Esophagus (tissue), 2 donors: ENCODE measurements around the gene FXYD6. TPM values are rescaled to one million over a fixed set of nuclear protein-coding genes. Genes with fewer than 3 reads are reported as not detected.
"Not testable (repeated sequence)": the region's sequence is repeated elsewhere in the genome, so short reads cannot be mapped to it uniquely, and the experiment has no call there.

Source experiments
- H3K27ac ChIP-seq, 2 donors: one replicate each; pipeline ENCODE4 v1.5.1; 2013; ENCODE audit warnings: low read depth in 2 of 2, mild to moderate bottlenecking in 2 of 2, inconsistent platforms in 1 of 2, low read length in 1 of 2, moderate library complexity in 1 of 2
- H3K27me3 ChIP-seq, 2 donors: one replicate each; pipeline ENCODE4 v1.6.1; 2013; ENCODE audit warnings: low read length in 2 of 2, control low read depth in 1 of 2, mild to moderate bottlenecking in 1 of 2; ENCODE audit not compliant: insufficient read depth in 2 of 2, control insufficient read depth in 1 of 2
- H3K36me3 ChIP-seq, 2 donors: one replicate each; pipeline ENCODE4 v1.6.1; 2013; ENCODE audit warnings: low read length in 1 of 2; ENCODE audit not compliant: control insufficient read depth in 2 of 2, insufficient read depth in 2 of 2
- H3K4me1 ChIP-seq, 2 donors: one replicate each; pipeline ENCODE4 v1.6.1; 2013; ENCODE audit warnings: low read length in 1 of 2; ENCODE audit not compliant: control insufficient read depth in 2 of 2, insufficient read depth in 2 of 2
- H3K4me3 ChIP-seq, 2 donors: one replicate each; pipeline ENCODE4 v1.5.1; 2013; ENCODE audit warnings: low read length in 2 of 2, mild to moderate bottlenecking in 2 of 2, low read depth in 1 of 2, moderate library complexity in 1 of 2
- H3K9me3 ChIP-seq, 2 donors: one replicate each; pipeline ENCODE4 v1.6.1; 2013; ENCODE audit warnings: mild to moderate bottlenecking in 2 of 2, low read depth in 1 of 2, low read length in 1 of 2, moderate library complexity in 1 of 2; ENCODE audit not compliant: control insufficient read depth in 2 of 2, insufficient read depth in 1 of 2
- WGBS, 2 donors: extraction: QIAGEN DNeasy Blood & Tissue Kit; methylation state at CpG; one replicate each; pipeline ENCODE4 v1.1.7; 2013; 5-methylcytosine and 5-hydroxymethylcytosine counted together
- polyA plus RNA-seq, 2 donors: library from polyadenylated mRNA; stranded (reverse); fragments of 200-250 nt; gene quantifications; one replicate each; pipeline ENCODE4 v1.2.3, GENCODE V29; 2013
- donor health status: healthy with polysubstance abuse.
- donor health status: Bipolar disorder and iron deficiency.

FXYD6 gene
- polyA plus RNA-seq, 2 donors, result 3.4 to 7.0 TPM

- WGBS, 2 donors, result 95% methylated on average over 13 of the region's 13 CpGs
Observed at GRCh38 chr11:117865546-117865945, 10.9 kb downstream of the FXYD6 start.

GRCh38 chr11:117863383-117863782, 13.1 kb downstream of the FXYD6 start:
- H3K9me3 ChIP-seq, result no peaks in the 10 kb centered on the region
- H3K27me3 ChIP-seq, result no peaks in the 10 kb centered on the region
- WGBS, 2 donors, result 88% methylated on average over 1 of the region's 1 CpG
- H3K4me3 ChIP-seq, result no peak overlapping the region
- H3K36me3 ChIP-seq, result no peaks in the 10 kb centered on the region
- H3K4me1 ChIP-seq, result peaks cover 0 to 2% of the 10 kb centered on the region in 2 donors
- H3K27ac ChIP-seq, result no peak overlapping the region

More at GRCh38 chr11:117865546-117865945, 10.9 kb downstream of the FXYD6 start:
- H3K36me3 ChIP-seq, H3K4me1 ChIP-seq, H3K27ac ChIP-seq, H3K9me3 ChIP-seq, H3K27me3 ChIP-seq, H3K4me3 ChIP-seq: not testable (repeated sequence)

GRCh38 chr11:117862753-117863152, 13.7 kb downstream of the FXYD6 start:
- Histone ChIP-seq H3K4me1 (peaks cover 0 to 2% of the 10 kb centered on the region in 2 donors), H3K27me3 (no peaks in the 10 kb centered on the region), H3K27ac (no peak overlapping the region), H3K9me3 (no peaks in the 10 kb centered on the region), H3K4me3 (no peak overlapping the region), H3K36me3 (no peaks in the 10 kb centered on the region)
- 83 to 95% methylated on average over 1 of the region's 1 CpG for WGBS, 2 donors

- WGBS, 2 donors, result 66 to 74% methylated on average over 12 of the region's 12 CpGs
- H3K4me1 ChIP-seq, result peaks cover 0 to 2% of the 10 kb centered on the region in 2 donors
- no peaks in the 10 kb centered on the region for H3K9me3 ChIP-seq
- H3K36me3 ChIP-seq, result no peaks in the 10 kb centered on the region
- no peak overlapping the region for H3K4me3 ChIP-seq
- H3K27me3 ChIP-seq, result no peaks in the 10 kb centered on the region
- no peak overlapping the region for H3K27ac ChIP-seq
Observed at GRCh38 chr11:117862019-117862725, 14.3 kb downstream of the FXYD6 start.

GRCh38 chr11:117861151-117862018, 15.1 kb downstream of the FXYD6 start:
- Histone ChIP-seq H3K36me3 (no peaks in the 10 kb centered on the region), H3K4me1 (peaks cover 0 to 2% of the 10 kb centered on the region in 2 donors), H3K9me3 (no peaks in the 10 kb centered on the region), H3K4me3 (no peak overlapping the region), H3K27me3 (no peaks in the 10 kb centered on the region), H3K27ac (no peak overlapping the region)
- WGBS, 2 donors, result 50 to 53% methylated on average over 13 of the region's 13 CpGs

- H3K27me3 ChIP-seq, result no peaks in the 10 kb centered on the region
- 81 to 94% methylated on average over 6 of the region's 6 CpGs for WGBS, 2 donors
- H3K27ac ChIP-seq, result no peak overlapping the region
- H3K36me3 ChIP-seq, result no peaks in the 10 kb centered on the region
- H3K9me3 ChIP-seq, result no peaks in the 10 kb centered on the region
- H3K4me1 ChIP-seq, result peaks cover 0 to 2% of the 10 kb centered on the region in 2 donors
- H3K4me3 ChIP-seq, result no peak overlapping the region
Observed at GRCh38 chr11:117860139-117860538, 16.3 kb downstream of the FXYD6 start.

GRCh38 chr11:117859488-117860112, 16.9 kb downstream of the FXYD6 start:
- Histone ChIP-seq H3K4me3 (no peak overlapping the region), H3K27ac (no peak overlapping the region), H3K27me3 (no peaks in the 10 kb centered on the region), H3K9me3 (no peaks in the 10 kb centered on the region), H3K36me3 (no peaks in the 10 kb centered on the region), H3K4me1 (peaks cover 0 to 2% of the 10 kb centered on the region in 2 donors)
- WGBS, 2 donors, result 81 to 85% methylated on average over 9 of the region's 9 CpGs

GRCh38 chr11:117859061-117859460, 17.4 kb downstream of the FXYD6 start:
- no peaks in the 10 kb centered on the region for H3K27me3 ChIP-seq
- 86 to 91% methylated on average over 10 of the region's 10 CpGs for WGBS, 2 donors
- H3K4me3 ChIP-seq, result no peak overlapping the region
- no peaks in the 10 kb centered on the region for H3K9me3 ChIP-seq
- H3K4me1 ChIP-seq, result peaks cover 0 to 2% of the 10 kb centered on the region in 2 donors
- no peak overlapping the region for H3K27ac ChIP-seq
- no peaks in the 10 kb centered on the region for H3K36me3 ChIP-seq

- Histone ChIP-seq H3K27me3 (no peaks in the 10 kb centered on the region), H3K4me1 (peaks cover 0 to 2% of the 10 kb centered on the region in 2 donors)
- WGBS, 2 donors, result 64 to 66% methylated on average over 11 of the region's 11 CpGs
Observed at GRCh38 chr11:117857734-117858414, 18.6 kb downstream of the FXYD6 start.

More at GRCh38 chr11:117857734-117858414, 18.6 kb downstream of the FXYD6 start:
- Histone ChIP-seq H3K36me3 (no peaks in the 10 kb centered on the region), H3K4me3 (no peak overlapping the region), H3K27ac (no peak overlapping the region), H3K9me3 (no peaks in the 10 kb centered on the region)
